ENCODE data around the gene TET3. TPM values are rescaled to one million over a fixed set of nuclear protein-coding genes. Genes with fewer than 3 reads are reported as not detected.

TET3 gene
- polyA plus RNA-seq, 2 of the 4 experiments (the other 2 are of a cell fraction): 4.6 to 6.1 TPM

GRCh38 chr2:73976803-73977202 is 7.9 kb upstream of the TET3 start (continued):
- TF ChIP-seq BCL3 (IDR thresholded peaks at IDR 0.05): no peak
- no peak for TF ChIP-seq KDM1A (IDR thresholded peaks at IDR 0.05; ENCODE audit: low read depth)
- no peak for TF ChIP-seq FOSB (CRISPR knock-in tag; IDR thresholded peaks at IDR 0.05)
- no peak for TF ChIP-seq TP53 (CRISPR knock-in tag; IDR thresholded peaks at IDR 0.05)
- no peak for TF ChIP-seq REST (IDR thresholded peaks at IDR 0.05)
- no peak for TF ChIP-seq RFX5 (IDR thresholded peaks at IDR 0.05)
- TF ChIP-seq ESRRA (IDR thresholded peaks at IDR 0.05; ENCODE audit: borderline replicate concordance, low read length): no peak
- no peak for TF ChIP-seq KDM5A (IDR thresholded peaks at IDR 0.05)
- no peak for TF ChIP-seq CBX2 (IDR thresholded peaks at IDR 0.05; ENCODE audit: borderline replicate concordance, low read depth)
- TF ChIP-seq JUN (IDR thresholded peaks at IDR 0.05): no peak
- TF ChIP-seq POLR2AphosphoS2 (conservative IDR thresholded peaks at IDR 0.05; ENCODE audit: low read length): no peak
- no peak for TF ChIP-seq ZNF302 (CRISPR knock-in tag; IDR thresholded peaks at IDR 0.05)

GRCh38 chr2:73977466-73977865 is 7.2 kb upstream of the TET3 start:
- no peaks in the 10 kb centered on the region for H3K9me3 ChIP-seq
- no peak for ATAC-seq
- no peak for DNase-seq (ENCODE audit: low read depth in 1 of 2, low spot score in 1 of 2)
- TF ChIP-seq HEYL (CRISPR knock-in tag; IDR thresholded peaks at IDR 0.05) (no peak), MYC (IDR thresholded peaks at IDR 0.05; ENCODE audit: borderline replicate concordance, low read length) (no peak), CBX8 (IDR thresholded peaks at IDR 0.05) (no peak), FOSB (CRISPR knock-in tag; IDR thresholded peaks at IDR 0.05) (no peak), PBX3 (IDR thresholded peaks at IDR 0.05) (no peak), ELK1 (IDR thresholded peaks at IDR 0.05; ENCODE audit: low read depth, low read length) (no peak), HDAC2 (IDR thresholded peaks at IDR 0.05) (no peak), SREBF2 (IDR thresholded peaks at IDR 0.05) (no peak), JUN (IDR thresholded peaks at IDR 0.05) (no peak), NPAS2 (CRISPR knock-in tag; IDR thresholded peaks at IDR 0.05; ENCODE audit: borderline replicate concordance) (no peak)
- H3K27ac ChIP-seq: no peak overlapping the region
- 96% methylated on average over 2 of the region's 2 CpGs for WGBS (ENCODE audit: missing lambda C conversion rate)
- peaks cover 30% of the 10 kb centered on the region for H3K4me1 ChIP-seq
- no peak for FAIRE-seq
- CTCF ChIA-PET: no interaction called here
- POLR2A ChIA-PET: no interaction called here
- H3K4me3 ChIP-seq: no peak overlapping the region
- H3K4me2 ChIP-seq: no peak overlapping the region
